ENCODE measurements around the gene EWSR1.

Gene EWSR1

GRCh38 chr22:29327089-29327764, 59.2 kb downstream of the EWSR1 start:
- in situ Hi-C loops (cut with MboI; ENCODE audit: low pct_unique_long_range_greater_than_20kb, low sequenced_read_pairs, unreplicated experiment) = no loop called here
- TF ChIP-seq, protein P1, sequence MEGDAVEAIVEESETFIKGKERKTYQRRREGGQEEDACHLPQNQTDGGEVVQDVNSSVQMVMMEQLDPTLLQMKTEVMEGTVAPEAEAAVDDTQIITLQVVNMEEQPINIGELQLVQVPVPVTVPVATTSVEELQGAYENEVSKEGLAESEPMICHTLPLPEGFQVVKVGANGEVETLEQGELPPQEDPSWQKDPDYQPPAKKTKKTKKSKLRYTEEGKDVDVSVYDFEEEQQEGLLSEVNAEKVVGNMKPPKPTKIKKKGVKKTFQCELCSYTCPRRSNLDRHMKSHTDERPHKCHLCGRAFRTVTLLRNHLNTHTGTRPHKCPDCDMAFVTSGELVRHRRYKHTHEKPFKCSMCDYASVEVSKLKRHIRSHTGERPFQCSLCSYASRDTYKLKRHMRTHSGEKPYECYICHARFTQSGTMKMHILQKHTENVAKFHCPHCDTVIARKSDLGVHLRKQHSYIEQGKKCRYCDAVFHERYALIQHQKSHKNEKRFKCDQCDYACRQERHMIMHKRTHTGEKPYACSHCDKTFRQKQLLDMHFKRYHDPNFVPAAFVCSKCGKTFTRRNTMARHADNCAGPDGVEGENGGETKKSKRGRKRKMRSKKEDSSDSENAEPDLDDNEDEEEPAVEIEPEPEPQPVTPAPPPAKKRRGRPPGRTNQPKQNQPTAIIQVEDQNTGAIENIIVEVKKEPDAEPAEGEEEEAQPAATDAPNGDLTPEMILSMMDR (IDR thresholded peaks at IDR 0.05; ENCODE audit: extremely low read depth, insufficient read depth, missing control alignments) = no peak
- no peak for DNase-seq (ENCODE audit: low spot score)

DNA sequence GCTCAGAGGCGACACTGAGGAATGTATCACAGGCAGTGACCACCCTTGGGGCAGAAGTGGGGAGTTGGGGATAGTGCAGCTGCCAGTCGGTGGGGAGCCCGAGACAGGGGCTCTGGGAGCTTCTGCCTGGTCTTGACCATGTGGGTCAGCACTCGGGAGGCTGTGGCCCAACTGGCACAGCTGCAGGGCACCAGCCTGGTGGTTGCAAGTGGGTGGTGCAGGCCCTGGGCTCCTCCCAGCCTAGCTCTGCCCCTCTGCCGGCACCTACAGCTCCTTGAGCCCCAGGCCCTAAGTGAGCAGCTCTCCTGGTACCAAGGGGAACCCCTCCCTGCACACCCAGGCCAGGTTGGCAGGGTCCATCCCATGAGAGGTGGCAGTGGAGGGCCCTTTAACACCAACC, 60.0 kb downstream of the EWSR1 start:
- DNase-seq (ENCODE audit: low spot score) = no peak
- TF ChIP-seq, protein P1 (IDR thresholded peaks at IDR 0.05; ENCODE audit: extremely low read depth, insufficient read depth, missing control alignments) = no peak
- in situ Hi-C loops (cut with MboI; ENCODE audit: low pct_unique_long_range_greater_than_20kb, low sequenced_read_pairs, unreplicated experiment) = no loop called here

- in situ Hi-C loops (cut with MboI; ENCODE audit: low pct_unique_long_range_greater_than_20kb, low sequenced_read_pairs, unreplicated experiment) = no loop called here
- TF ChIP-seq, protein P1 (IDR thresholded peaks at IDR 0.05; ENCODE audit: extremely low read depth, insufficient read depth, missing control alignments) = no peak
- no peak for DNase-seq (ENCODE audit: low spot score)
These were observed 60.8 kb downstream of the EWSR1 start for GRCh38 chr22:29328566-29329500.

- TF ChIP-seq, protein P1 (IDR thresholded peaks at IDR 0.05; ENCODE audit: extremely low read depth, insufficient read depth, missing control alignments) = no peak
- DNase-seq (ENCODE audit: low spot score) = no peak
- in situ Hi-C loops (cut with MboI; ENCODE audit: low pct_unique_long_range_greater_than_20kb, low sequenced_read_pairs, unreplicated experiment) = no loop called here
These were observed 61.5 kb downstream of the EWSR1 start for GRCh38 chr22:29329581-29329980.

DNA sequence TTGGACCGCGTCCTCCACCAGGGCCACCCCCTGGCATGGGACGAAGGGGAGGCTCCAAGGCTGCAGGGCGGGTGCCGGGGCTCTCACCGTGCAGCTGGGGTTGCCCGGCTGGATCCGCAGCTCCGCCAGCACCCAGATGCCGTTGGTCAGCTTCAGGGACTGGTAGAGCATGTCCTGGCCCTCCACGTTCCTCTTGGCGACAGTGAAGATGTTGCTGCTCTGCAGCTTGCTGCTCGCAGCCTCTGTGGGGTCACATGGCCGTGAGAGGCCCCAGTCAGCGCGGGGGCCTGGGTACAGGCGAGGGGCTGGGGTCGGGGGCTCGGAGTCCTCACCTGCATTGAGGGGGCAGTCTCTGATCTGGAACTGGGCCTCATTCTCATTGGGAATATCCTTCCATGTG, 62.2 kb downstream of the EWSR1 start:
- in situ Hi-C loops (cut with MboI; ENCODE audit: low pct_unique_long_range_greater_than_20kb, low sequenced_read_pairs, unreplicated experiment) = no loop called here

DNA sequence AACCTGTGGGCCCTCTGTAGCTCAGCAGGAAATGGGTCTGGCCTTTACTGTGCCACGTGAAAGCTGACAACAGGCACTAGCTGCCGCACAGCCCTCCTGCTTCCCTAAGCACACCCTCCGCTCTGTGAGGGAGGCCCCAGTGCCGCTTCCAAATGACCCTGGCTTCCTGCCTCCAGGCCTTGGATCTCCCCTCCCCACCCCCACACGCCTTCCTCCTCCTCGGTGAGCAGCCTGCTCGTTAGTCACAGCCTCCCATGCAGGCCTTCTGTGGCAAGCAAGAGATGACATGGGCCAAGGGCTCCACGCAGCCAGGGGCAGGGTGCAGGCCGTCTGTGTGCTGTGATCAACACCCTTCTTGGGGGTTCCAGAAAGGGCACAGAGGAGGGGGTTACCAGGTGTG, 62.7 kb downstream of the EWSR1 start:
- in situ Hi-C loops (cut with MboI; ENCODE audit: low pct_unique_long_range_greater_than_20kb, low sequenced_read_pairs, unreplicated experiment) = no loop called here
- TF ChIP-seq, protein P1 (IDR thresholded peaks at IDR 0.05; ENCODE audit: extremely low read depth, insufficient read depth, missing control alignments) = no peak
- no peak for DNase-seq (ENCODE audit: low spot score)

More for the DNA sequence above, 62.2 kb downstream of the EWSR1 start:
- TF ChIP-seq, protein P1 (IDR thresholded peaks at IDR 0.05; ENCODE audit: extremely low read depth, insufficient read depth, missing control alignments) = no peak
- DNase-seq (ENCODE audit: low spot score) = no peak

Data from GM13977 (cell line).